GM12878 (cell line): ENCODE measurements around the gene AMPD3. TPM values are rescaled to one million over a fixed set of nuclear protein-coding genes. Genes with fewer than 3 reads are reported as not detected.

Source experiments
- BCL3 ChIP-seq: IDR thresholded peaks from 2 replicates; pipeline ENCODE4 v1.6.1; 2011; ENCODE audit warnings: borderline replicate concordance, low read depth, mild to moderate bottlenecking, moderate library complexity, low read length; ENCODE audit not compliant: insufficient read depth, poor library complexity, severe bottlenecking
- BMI1 ChIP-seq: fragments of 450-650 bp; IDR thresholded peaks from 2 replicates; pipeline ENCODE4 v1.6.1; 2016; ENCODE audit warnings: mild to moderate bottlenecking, moderate library complexity, borderline replicate concordance
- CEBPB ChIP-seq, 2 experiments: fragments of 150-350 bp in 1 of 2; IDR thresholded peaks; 2 replicates each; pipeline ENCODE4 v1.6.1; 2012 to 2014; ENCODE audit warnings: low read depth in 2 of 2, low read length in 2 of 2, borderline replicate concordance in 1 of 2, inconsistent platforms in 1 of 2
- CHD4 ChIP-seq: fragments of 200-600 bp; sonication (generic); IDR thresholded peaks from 2 replicates; pipeline ENCODE4 v1.6.1; 2016; ENCODE audit warnings: mild to moderate bottlenecking
- EGR1 ChIP-seq, 2 experiments: IDR thresholded peaks; 1 replicate in 1 of 2; 2 replicates in 1 of 2; pipeline ENCODE4 v1.6.1; 2011 to 2012; ENCODE audit warnings: low read depth in 2 of 2, low read length in 2 of 2, borderline replicate concordance in 1 of 2, mild to moderate bottlenecking in 1 of 2, moderate library complexity in 1 of 2
- IKZF2 ChIP-seq, 2 experiments: fragments of 450-650 bp; IDR thresholded peaks; 2 replicates each; pipeline ENCODE4 v1.6.1; 2017; ENCODE audit warnings: mild to moderate bottlenecking in 2 of 2, moderate library complexity in 2 of 2
- MEF2A ChIP-seq: IDR thresholded peaks from 2 replicates; pipeline ENCODE4 v1.6.1; 2011; ENCODE audit warnings: low read depth, mild to moderate bottlenecking, low read length, moderate library complexity; ENCODE audit not compliant: insufficient read depth
- MXI1 ChIP-seq: fragments of 150-350 bp; IDR thresholded peaks from 2 replicates; pipeline ENCODE4 v1.6.1; 2011; ENCODE audit warnings: low read depth, mild to moderate bottlenecking, inconsistent platforms, low read length, improper control_type of control experiment
- POLR2A ChIP-seq: IDR thresholded peaks from 2 replicates; pipeline ENCODE4 v1.6.1; 2011; ENCODE audit warnings: low read depth, mild to moderate bottlenecking, low read length
- POLR2AphosphoS5 ChIP-seq: IDR thresholded peaks from 2 replicates; pipeline ENCODE4 v1.6.1; 2011; ENCODE audit warnings: mild to moderate bottlenecking, low read length, inconsistent platforms
- POU2F2 ChIP-seq: IDR thresholded peaks from 3 replicates; pipeline ENCODE4 v1.6.1; 2011; ENCODE audit warnings: low read depth, mild to moderate bottlenecking, low read length, borderline replicate concordance
- RBBP5 ChIP-seq: fragments of 200-600 bp; sonication (generic); conservative IDR thresholded peaks from 2 replicates; pipeline ENCODE4 v1.6.1; 2016
- RELA ChIP-seq: fragments of 450-650 bp; IDR thresholded peaks from 2 replicates; pipeline ENCODE4 v1.8.0; 2014; ENCODE audit warnings: borderline replicate concordance; ENCODE audit not compliant: partially characterized antibody
- SMAD5 ChIP-seq: IDR thresholded peaks from 2 replicates; pipeline ENCODE4 v1.6.1; 2016; ENCODE audit warnings: antibody characterized with exemption, low read depth
- SMARCA5 ChIP-seq: fragments of 450-650 bp; IDR thresholded peaks from 2 replicates; pipeline ENCODE4 v1.6.1; 2017; ENCODE audit warnings: mild to moderate bottlenecking
- SP1 ChIP-seq: IDR thresholded peaks from one replicate; pipeline ENCODE4 v1.6.1; 2011; ENCODE audit warnings: low read depth, low read length
- SRF ChIP-seq, 2 experiments: IDR thresholded peaks; 2 replicates each; pipeline ENCODE4 v1.6.1; 2011; ENCODE audit warnings: low read depth in 2 of 2, low read length in 2 of 2, mild to moderate bottlenecking in 1 of 2, moderate library complexity in 1 of 2
- STAT1 ChIP-seq: fragments of 450-650 bp; conservative IDR thresholded peaks from 2 replicates; pipeline ENCODE4 v1.6.1; 2014; ENCODE audit warnings: antibody characterized with exemption, mild to moderate bottlenecking
- STAT3 ChIP-seq: IDR thresholded peaks from 2 replicates; pipeline ENCODE4 v1.6.1; 2011; ENCODE audit warnings: low read depth, low read length, improper control_type of control experiment
- TARDBP ChIP-seq: IDR thresholded peaks from 2 replicates; pipeline ENCODE4 v1.6.1; 2016; ENCODE audit warnings: borderline replicate concordance
- TCF3 ChIP-seq: IDR thresholded peaks from 2 replicates; pipeline ENCODE4 v1.6.1; 2012; ENCODE audit warnings: low read depth, mild to moderate bottlenecking, low read length, borderline replicate concordance; ENCODE audit not compliant: insufficient read depth
- TCF7 ChIP-seq: IDR thresholded peaks from 2 replicates; pipeline ENCODE4 v1.6.1; 2014; ENCODE audit warnings: antibody characterized with exemption, borderline replicate concordance
- ZBED1 ChIP-seq: IDR thresholded peaks from 2 replicates; pipeline ENCODE4 v1.6.1; 2016; ENCODE audit warnings: borderline replicate concordance
- polyA plus RNA-seq, 11 experiments: library from polyadenylated mRNA; depleted of rRNA in 4 of 11; unstranded in 6 of 11; stranded (reverse) in 5 of 11; fragments of >200 nt; fragmentation: Nextera tagmentation in 4 of 11; fragmentation: Illumina TruSeq in 1 of 11; extraction: Ambion mirVana in 4 of 11; extraction: Trizol in 1 of 11; gene quantifications; 1 replicate in 1 of 11; 2 replicates in 10 of 11; pipeline versions ENCODE4 v1.2.1 to v1.2.3, GENCODE V29; 2011 to 2016; ENCODE audit warnings: inconsistent platforms in 2 of 11, missing spikeins in 2 of 11, low read depth in 1 of 11
- total RNA-seq, 4 experiments: library from RNA; depleted of rRNA in 3 of 4; stranded (reverse); fragments of >200 nt in 3 of 4; fragmentation: Illumina TruSeq in 1 of 4; extraction: Trizol in 1 of 4; gene quantifications; 2 replicates each; pipeline versions ENCODE4 v1.2.1 to v1.2.3, GENCODE V29; 2013 to 2021
- TF ChIP-seq, protein P1 (sequence below): fragments of 450-650 bp; IDR thresholded peaks from 2 replicates; pipeline ENCODE4 v1.6.1; 2016; ENCODE audit warnings: mild to moderate bottlenecking
- TF ChIP-seq, protein P2 (sequence below), 3 experiments: IDR thresholded peaks in 2 of 3; conservative IDR thresholded peaks in 1 of 3; 2 replicates each; pipeline ENCODE4 v1.5.1; 2011; ENCODE audit warnings: low read depth in 3 of 3, low read length in 3 of 3, mild to moderate bottlenecking in 3 of 3, control low read depth in 2 of 3, moderate library complexity in 2 of 3, inconsistent platforms in 1 of 3, mixed read lengths in 1 of 3; ENCODE audit not compliant: control insufficient read depth in 2 of 3, insufficient read depth in 1 of 3; ENCODE audit errors: extremely low read depth in 1 of 3

Gene AMPD3
- total and polyA plus RNA-seq, 10 of the 15 experiments (the other 5 are each of a cell fraction or from before 2014, with no cell fraction given) = 5.6 to 28.6 (median 15.9) TPM

DNA sequence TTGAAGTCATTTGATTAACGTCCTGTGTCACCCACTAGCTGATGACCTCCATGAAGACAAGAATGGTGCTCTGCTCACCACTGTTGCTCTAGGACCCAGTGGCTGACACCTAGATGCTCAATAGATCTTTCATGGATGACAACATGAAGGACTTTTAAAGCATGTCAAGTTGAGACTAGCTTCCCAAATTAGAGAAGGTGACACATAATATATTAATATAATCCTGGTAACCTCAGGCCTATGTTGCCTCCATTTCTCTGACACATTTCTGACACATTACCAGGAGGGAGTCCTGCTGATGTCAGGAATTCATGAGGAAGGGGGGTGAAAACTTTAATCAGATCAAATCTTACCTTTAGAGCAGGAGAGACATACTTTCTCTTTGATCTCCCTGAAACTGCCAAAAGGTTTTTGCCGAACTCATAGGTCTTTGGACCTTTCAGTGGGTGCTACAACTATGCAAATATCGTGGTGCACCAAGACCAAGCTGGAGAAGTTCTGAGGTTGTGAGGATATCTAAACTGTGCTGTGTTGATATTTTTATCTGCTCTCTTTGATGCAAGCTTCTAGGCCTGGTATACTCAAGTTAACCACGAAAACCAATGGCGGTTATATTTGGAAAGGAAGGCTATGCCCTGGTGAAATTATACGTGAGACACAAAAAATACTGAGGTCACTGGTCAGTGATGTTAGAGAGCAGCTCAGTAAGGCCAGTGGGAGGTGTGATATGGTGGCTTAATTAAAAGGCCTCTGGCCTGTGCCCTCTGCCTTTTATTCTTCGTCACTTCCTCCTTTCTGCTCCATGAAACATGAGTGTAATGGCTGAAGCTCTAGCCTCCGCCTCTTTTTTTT, 13.2 kb upstream of the AMPD3 start (continued):
- TF ChIP-seq BCL3 (no peak), EGR1 (IDR thresholded peaks at IDR 0.05; ENCODE audit: borderline replicate concordance in 1 of 2, low read depth in 2 of 2, low read length in 2 of 2) (no peak), TCF3 (no peak), POLR2A (no peak), SMARCA5 (no peak), STAT1 (no peak), RBBP5 (no peak), MXI1 (no peak), IKZF2 (IDR thresholded peaks at IDR 0.05) (peak; percentile 75 to 78), POLR2AphosphoS5 (no peak), ZBED1 (peak; percentile 70; the same call in 1 of the 2 replicates), SMAD5 (no peak), STAT3 (no peak), RELA (peak; percentile 10), BMI1 (peak; percentile 72; the same call in 1 of the 2 replicates), SRF (IDR thresholded peaks at IDR 0.05; ENCODE audit: low read depth in 2 of 2, low read length in 2 of 2) (no peak), TCF7 (peak; percentile 75; the same call in 1 of the 2 replicates), SP1 (no peak), CHD4 (no peak), POU2F2 (peak; percentile 99), CEBPB (IDR thresholded peaks at IDR 0.05; ENCODE audit: borderline replicate concordance in 1 of 2, low read depth in 2 of 2, low read length in 2 of 2) (0 out of 4 replicates have a peak, but pooled peaks of 1 of the 2 experiments have one; percentile 45), MEF2A (peak; percentile 95), TARDBP (no peak)
- TF ChIP-seq, protein P1, sequence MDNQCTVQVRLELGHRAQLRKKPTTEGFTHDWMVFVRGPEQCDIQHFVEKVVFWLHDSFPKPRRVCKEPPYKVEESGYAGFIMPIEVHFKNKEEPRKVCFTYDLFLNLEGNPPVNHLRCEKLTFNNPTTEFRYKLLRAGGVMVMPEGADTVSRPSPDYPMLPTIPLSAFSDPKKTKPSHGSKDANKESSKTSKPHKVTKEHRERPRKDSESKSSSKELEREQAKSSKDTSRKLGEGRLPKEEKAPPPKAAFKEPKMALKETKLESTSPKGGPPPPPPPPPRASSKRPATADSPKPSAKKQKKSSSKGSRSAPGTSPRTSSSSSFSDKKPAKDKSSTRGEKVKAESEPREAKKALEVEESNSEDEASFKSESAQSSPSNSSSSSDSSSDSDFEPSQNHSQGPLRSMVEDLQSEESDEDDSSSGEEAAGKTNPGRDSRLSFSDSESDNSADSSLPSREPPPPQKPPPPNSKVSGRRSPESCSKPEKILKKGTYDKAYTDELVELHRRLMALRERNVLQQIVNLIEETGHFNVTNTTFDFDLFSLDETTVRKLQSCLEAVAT = peak; percentile 99
- TF ChIP-seq, protein P2, sequence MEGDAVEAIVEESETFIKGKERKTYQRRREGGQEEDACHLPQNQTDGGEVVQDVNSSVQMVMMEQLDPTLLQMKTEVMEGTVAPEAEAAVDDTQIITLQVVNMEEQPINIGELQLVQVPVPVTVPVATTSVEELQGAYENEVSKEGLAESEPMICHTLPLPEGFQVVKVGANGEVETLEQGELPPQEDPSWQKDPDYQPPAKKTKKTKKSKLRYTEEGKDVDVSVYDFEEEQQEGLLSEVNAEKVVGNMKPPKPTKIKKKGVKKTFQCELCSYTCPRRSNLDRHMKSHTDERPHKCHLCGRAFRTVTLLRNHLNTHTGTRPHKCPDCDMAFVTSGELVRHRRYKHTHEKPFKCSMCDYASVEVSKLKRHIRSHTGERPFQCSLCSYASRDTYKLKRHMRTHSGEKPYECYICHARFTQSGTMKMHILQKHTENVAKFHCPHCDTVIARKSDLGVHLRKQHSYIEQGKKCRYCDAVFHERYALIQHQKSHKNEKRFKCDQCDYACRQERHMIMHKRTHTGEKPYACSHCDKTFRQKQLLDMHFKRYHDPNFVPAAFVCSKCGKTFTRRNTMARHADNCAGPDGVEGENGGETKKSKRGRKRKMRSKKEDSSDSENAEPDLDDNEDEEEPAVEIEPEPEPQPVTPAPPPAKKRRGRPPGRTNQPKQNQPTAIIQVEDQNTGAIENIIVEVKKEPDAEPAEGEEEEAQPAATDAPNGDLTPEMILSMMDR (IDR thresholded peaks at IDR 0.05 in 2 of 3, conservative IDR thresholded peaks at IDR 0.05 in 1 of 3; ENCODE audit: control insufficient read depth in 2 of 3, extremely low read depth in 1 of 3, insufficient read depth in 1 of 3, low read depth in 3 of 3, low read length in 3 of 3) = no peak
